Large intestine (tissue), 3 donors: ENCODE results near the gene CASS4. TPM values are rescaled to one million over a fixed set of nuclear protein-coding genes. Genes with fewer than 3 reads are reported as not detected.

Source experiments
- DNase-seq, 2 donors: peaks; one replicate each; pipeline versions ENCODE4 v3.0.0 to v3.0.0-alpha.2; 2013
- H3K27ac ChIP-seq: one replicate; pipeline ENCODE4 v1.5.1; 2013; ENCODE audit warnings: low read length
- H3K27me3 ChIP-seq: 2 replicates; pipeline ENCODE4 v1.6.1; 2013; ENCODE audit warnings: low read length; ENCODE audit not compliant: control insufficient read depth, insufficient read depth
- H3K36me3 ChIP-seq: 2 replicates; pipeline ENCODE4 v1.6.1; 2013; ENCODE audit warnings: low read length; ENCODE audit not compliant: control insufficient read depth, insufficient read depth
- H3K4me1 ChIP-seq: one replicate; pipeline ENCODE4 v1.6.1; 2013; ENCODE audit warnings: low read length; ENCODE audit not compliant: control insufficient read depth, insufficient read depth
- H3K4me3 ChIP-seq: one replicate; pipeline ENCODE4 v1.5.1; 2013; ENCODE audit warnings: low read length
- H3K9me3 ChIP-seq: one replicate; pipeline ENCODE4 v1.6.1; 2013; ENCODE audit warnings: mild to moderate bottlenecking, low read depth, low read length, moderate library complexity; ENCODE audit not compliant: control insufficient read depth
- WGBS: methylation state at CpG from one replicate; pipeline ENCODE4 v1.1.5; 2013; ENCODE audit warnings: low lambda C conversion rate; ENCODE audit not compliant: insufficient coverage; 5-methylcytosine and 5-hydroxymethylcytosine counted together
- polyA plus RNA-seq: library from polyadenylated mRNA; unstranded; fragments of 120-200 nt; gene quantifications from one replicate; pipeline ENCODE4 v1.2.1, GENCODE V29; 2013

Gene CASS4
- polyA plus RNA-seq, 1 donor: 1.2 TPM

DNA sequence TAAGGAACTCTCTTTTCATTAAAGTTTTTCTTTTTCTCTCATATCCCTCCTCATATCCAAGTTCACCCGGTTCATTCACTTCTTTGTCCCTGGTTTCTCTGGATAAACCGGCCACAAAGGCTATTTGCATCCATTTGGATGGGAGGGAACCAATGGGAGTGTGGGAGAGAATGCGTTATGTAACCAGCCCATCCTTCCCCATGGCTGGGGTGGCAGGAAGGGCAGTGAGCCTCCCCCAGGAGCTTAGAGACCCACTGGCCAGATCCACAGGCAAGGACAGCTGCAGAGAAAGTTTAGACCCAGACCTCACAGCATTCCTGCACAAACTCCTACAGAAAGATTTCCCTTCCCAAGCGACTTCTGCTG, 10.7 kb downstream of the CASS4 start:
- no peaks in the 10 kb centered on the region for H3K27me3 ChIP-seq
- no peaks in the 10 kb centered on the region for H3K4me1 ChIP-seq
- no peaks in the 10 kb centered on the region for H3K36me3 ChIP-seq
- no peak overlapping the region for H3K27ac ChIP-seq
- no peak overlapping the region for H3K4me3 ChIP-seq
- no peak for DNase-seq
- no peaks in the 10 kb centered on the region for H3K9me3 ChIP-seq
- no CpG with 5 or more reads among the region's 4 CpGs for WGBS

DNA sequence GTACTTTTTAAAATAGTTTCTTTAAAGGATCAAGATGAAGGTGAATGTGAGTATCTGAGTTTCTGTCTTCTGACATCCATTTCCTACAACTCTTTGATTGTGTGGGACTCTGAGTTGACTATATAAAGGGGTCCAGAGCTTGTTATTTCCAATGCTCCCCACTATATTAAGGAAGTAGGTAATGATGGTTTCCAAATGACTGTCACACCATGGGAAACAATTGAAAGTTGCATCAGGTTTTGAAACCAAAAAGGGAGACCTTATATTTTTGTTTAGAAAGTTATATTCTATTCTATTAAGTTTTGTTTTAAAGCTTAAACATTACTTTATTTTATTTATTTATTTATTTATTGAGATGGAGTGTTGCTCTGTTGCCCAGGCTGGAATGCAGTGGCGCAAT, 11.2 kb downstream of the CASS4 start:
- no peaks in the 10 kb centered on the region for H3K27me3 ChIP-seq
- WGBS: 100% methylated on average over 1 of the region's 1 CpG
- no peak overlapping the region for H3K4me3 ChIP-seq
- no peaks in the 10 kb centered on the region for H3K4me1 ChIP-seq
- no peak for DNase-seq
- no peak overlapping the region for H3K27ac ChIP-seq
- no peaks in the 10 kb centered on the region for H3K9me3 ChIP-seq
- H3K36me3 ChIP-seq: no peaks in the 10 kb centered on the region

DNA sequence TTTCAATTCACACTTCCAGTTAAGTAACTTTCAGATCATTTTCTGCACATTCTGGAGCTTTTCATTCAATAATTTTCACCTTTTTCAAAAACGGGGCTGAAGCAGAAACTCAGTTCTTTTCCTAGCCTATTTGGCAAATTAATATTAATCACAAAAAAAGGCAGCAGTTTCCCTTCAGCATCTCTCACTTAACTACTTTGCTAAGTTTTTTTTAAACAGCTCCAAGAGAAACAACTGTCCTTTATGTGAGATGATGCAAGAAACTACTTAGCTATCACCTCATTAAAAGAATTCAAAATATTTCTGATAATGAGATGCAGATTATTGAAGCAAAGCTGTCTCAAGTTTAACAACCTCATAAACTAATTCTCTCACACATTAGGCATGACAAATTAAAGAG, 11.8 kb downstream of the CASS4 start:
- H3K9me3 ChIP-seq: no peaks in the 10 kb centered on the region
- H3K36me3 ChIP-seq: no peaks in the 10 kb centered on the region
- H3K27ac ChIP-seq: no peak overlapping the region
- no peak overlapping the region for H3K4me3 ChIP-seq
- DNase-seq: no peak
- WGBS: 100% methylated on average over 1 of the region's 1 CpG
- H3K4me1 ChIP-seq: no peaks in the 10 kb centered on the region
- no peaks in the 10 kb centered on the region for H3K27me3 ChIP-seq

DNA sequence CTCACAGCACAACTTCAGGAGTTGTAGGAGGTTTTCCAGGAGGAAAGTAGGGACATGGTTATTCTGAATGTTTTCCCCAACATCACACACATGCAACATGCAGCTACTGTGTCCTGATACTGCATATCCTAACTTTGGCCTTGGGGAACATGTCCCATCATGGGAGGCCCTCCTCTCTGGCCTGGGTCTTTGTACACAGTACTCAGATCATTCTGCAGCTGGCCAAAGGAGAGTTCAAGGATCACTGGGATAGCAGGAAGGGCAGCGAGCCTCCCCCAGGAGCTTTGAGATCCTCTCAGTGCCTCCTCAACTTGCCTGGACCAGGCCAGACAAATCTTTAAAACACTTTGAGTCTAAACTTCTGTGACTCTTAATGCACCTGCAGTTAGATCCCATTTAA, 12.9 kb downstream of the CASS4 start:
- Histone ChIP-seq H3K4me1 (no peaks in the 10 kb centered on the region), H3K9me3 (no peaks in the 10 kb centered on the region), H3K27ac (no peak overlapping the region), H3K36me3 (no peaks in the 10 kb centered on the region), H3K27me3 (no peaks in the 10 kb centered on the region), H3K4me3 (no peak overlapping the region)
- DNase-seq: no peak
- WGBS: no CpG with 5 or more reads among the region's 1 CpG

DNA sequence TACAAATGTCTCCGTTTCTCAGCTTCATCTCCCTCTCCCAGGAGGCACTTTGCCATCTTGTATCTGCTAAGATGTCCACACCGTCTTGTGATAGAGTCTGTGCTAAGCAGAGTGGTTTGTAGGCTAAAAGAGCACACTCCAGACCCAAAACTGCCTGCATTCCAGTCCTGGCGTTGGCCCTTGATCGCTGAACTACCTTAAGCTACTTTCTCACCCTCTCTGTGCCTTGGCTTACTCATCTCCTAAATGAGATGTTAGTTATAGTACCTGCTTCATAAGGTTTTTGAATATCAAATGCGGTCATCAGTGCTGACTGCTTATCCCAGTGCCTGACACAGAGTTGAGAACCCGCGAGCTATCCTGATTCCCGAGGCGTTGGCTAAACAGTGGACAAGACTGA, 14.0 kb downstream of the CASS4 start:
- Histone ChIP-seq H3K36me3 (no peaks in the 10 kb centered on the region), H3K9me3 (no peaks in the 10 kb centered on the region), H3K4me1 (no peaks in the 10 kb centered on the region), H3K4me3 (no peak overlapping the region), H3K27me3 (no peaks in the 10 kb centered on the region), H3K27ac (no peak overlapping the region)
- DNase-seq: no peak
- no CpG with 5 or more reads among the region's 9 CpGs for WGBS

DNA sequence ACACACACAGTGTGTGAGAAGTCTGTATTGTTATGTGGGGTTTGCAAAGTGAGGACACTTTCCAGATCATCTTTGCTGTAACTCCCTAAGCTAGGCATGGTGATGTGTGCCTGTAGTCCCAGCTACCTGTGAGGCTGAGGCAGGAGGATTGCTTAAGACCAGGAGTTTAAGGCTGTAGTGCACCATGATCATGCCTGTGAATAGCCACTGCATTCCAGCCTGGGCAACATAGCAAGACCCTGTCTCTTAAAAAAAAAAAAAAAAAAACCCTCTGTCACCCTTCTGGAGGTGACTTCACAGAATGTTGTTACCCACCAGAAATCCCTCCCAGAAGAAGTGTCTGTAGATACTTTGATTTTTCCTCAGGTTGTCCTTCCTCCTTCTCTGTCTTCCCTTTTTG, 14.9 kb downstream of the CASS4 start:
- Histone ChIP-seq H3K27me3 (no peaks in the 10 kb centered on the region), H3K9me3 (no peaks in the 10 kb centered on the region), H3K4me3 (no peak overlapping the region), H3K27ac (no peak overlapping the region), H3K36me3 (no peaks in the 10 kb centered on the region), H3K4me1 (no peaks in the 10 kb centered on the region)
- no peak for DNase-seq

DNA sequence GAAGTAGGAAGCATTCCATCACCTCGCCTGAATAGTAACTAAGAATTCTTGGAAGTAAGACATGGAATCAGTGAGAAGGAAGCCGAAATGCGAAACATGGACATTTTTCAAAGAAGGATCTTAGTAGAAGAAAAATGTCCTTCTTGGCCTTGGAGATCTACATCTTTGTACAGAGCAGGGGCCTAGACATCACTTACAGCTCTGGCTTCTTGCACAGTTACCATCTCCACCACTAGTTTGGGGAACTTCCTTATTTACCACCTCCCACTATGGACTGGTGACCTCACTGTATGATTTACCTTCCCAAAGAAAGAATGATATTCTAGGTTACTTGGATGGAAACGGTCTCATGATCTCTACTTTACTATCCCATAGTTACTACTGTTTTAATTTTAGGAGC, 15.7 kb downstream of the CASS4 start:
- Histone ChIP-seq H3K4me3 (no peak overlapping the region), H3K36me3 (no peaks in the 10 kb centered on the region), H3K9me3 (no peaks in the 10 kb centered on the region), H3K27me3 (no peaks in the 10 kb centered on the region), H3K27ac (no peak overlapping the region), H3K4me1 (no peaks in the 10 kb centered on the region)
- no peak for DNase-seq
- WGBS: 88% methylated on average over 1 of the region's 4 CpGs

DNA sequence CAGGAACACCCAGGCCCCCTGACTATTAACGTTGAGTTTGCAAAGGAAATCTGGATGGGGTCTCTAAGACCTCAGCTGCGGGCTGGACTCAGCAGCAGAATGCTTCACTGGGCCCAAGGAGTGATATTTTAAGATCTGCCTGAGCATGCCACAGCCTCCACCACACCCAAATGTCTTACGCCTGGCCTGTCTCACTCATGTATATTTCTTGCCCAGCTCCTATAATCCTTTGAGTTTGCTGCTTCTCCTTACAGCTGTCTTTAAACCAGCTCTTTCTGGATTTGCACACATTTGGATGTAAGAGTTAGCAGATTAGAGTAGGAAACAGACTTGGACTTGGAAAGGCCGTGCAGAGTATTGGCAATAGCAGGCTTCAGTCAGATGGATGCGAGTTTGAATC, 16.4 kb downstream of the CASS4 start:
- whole genome bisulfite sequencing: no CpG with 5 or more reads among the region's 5 CpGs
- no peaks in the 10 kb centered on the region for H3K4me1 ChIP-seq

DNA sequence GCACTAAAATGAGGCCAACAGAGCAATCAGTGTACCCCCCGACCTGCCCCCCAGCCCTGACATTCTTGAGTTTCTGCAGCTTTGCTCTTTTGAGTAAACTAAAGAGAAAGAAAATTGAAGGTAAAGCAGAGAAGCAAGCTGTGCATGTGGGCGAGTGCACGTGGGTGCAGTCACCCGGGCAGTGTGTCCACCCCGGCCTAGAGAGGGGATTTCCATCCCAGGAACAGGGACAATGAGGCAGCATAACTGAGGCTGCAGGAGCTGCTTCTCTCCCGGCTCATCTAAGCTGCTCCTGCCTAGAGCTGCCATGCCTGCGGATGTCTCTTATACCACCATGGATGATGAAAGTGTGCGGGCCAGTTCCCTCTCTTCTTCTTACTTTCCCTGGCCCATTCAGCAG, 16.8 kb downstream of the CASS4 start:
- Histone ChIP-seq H3K4me1 (no peaks in the 10 kb centered on the region), H3K27ac (no peak overlapping the region), H3K27me3 (no peaks in the 10 kb centered on the region), H3K9me3 (no peaks in the 10 kb centered on the region), H3K4me3 (no peak overlapping the region), H3K36me3 (no peaks in the 10 kb centered on the region)
- DNase-seq: no peak
- no CpG with 5 or more reads among the region's 8 CpGs for WGBS

More for the DNA sequence above, 16.4 kb downstream of the CASS4 start:
- Histone ChIP-seq H3K36me3 (no peaks in the 10 kb centered on the region), H3K27me3 (no peaks in the 10 kb centered on the region), H3K4me3 (no peak overlapping the region), H3K9me3 (no peaks in the 10 kb centered on the region), H3K27ac (no peak overlapping the region)
- DNase-seq: no peak

DNA sequence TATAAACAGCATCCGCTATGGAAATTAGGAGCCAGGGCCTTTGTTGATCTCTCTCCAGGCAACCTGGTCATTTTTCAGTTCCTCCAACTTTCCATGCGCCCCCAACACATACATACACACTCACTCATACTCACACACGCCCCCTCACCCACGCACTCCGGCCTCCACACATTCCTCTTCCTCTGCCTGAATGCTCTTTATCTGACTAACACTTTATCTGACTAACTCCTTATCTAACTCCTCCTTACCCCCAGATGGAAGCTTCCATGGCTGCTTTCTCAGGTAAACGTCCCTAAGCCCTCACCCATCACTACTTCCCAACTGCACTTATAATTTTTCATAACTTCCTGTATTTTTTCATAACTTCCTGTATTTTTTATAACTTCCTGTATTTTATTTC, 17.4 kb downstream of the CASS4 start:
- 57% methylated on average over 6 of the region's 6 CpGs for WGBS
- H3K4me1 ChIP-seq: no peaks in the 10 kb centered on the region
- no peak overlapping the region for H3K4me3 ChIP-seq
- H3K9me3 ChIP-seq: no peaks in the 10 kb centered on the region
- H3K36me3 ChIP-seq: no peaks in the 10 kb centered on the region
- no peak overlapping the region for H3K27ac ChIP-seq
- no peak for DNase-seq
- no peaks in the 10 kb centered on the region for H3K27me3 ChIP-seq

DNA sequence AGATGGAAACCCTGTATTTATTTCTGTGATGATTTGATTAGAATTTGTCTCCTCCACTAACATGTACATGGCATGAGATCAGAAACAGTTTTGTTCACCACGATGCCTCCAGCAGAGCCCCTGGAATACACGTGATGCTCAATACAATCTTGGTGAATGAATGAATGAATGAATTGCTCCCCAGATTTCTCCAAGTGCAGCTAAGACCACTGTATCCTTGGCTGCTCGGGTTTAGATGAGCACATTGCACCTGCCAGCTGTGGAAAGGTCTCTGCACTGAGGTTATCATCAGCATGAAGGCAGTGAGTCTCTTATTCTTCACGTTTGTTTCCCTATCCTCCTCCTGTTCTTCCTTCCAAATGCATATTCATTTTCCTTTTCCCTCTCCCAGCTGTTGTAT, 17.9 kb downstream of the CASS4 start:
- WGBS: 33% methylated on average over 1 of the region's 4 CpGs
- Histone ChIP-seq H3K27ac (no peak overlapping the region), H3K36me3 (no peaks in the 10 kb centered on the region), H3K27me3 (no peaks in the 10 kb centered on the region), H3K4me3 (no peak overlapping the region), H3K4me1 (no peaks in the 10 kb centered on the region), H3K9me3 (no peaks in the 10 kb centered on the region)
- no peak for DNase-seq
